ENCODE data around the gene NETO1.

Gene NETO1

DNA sequence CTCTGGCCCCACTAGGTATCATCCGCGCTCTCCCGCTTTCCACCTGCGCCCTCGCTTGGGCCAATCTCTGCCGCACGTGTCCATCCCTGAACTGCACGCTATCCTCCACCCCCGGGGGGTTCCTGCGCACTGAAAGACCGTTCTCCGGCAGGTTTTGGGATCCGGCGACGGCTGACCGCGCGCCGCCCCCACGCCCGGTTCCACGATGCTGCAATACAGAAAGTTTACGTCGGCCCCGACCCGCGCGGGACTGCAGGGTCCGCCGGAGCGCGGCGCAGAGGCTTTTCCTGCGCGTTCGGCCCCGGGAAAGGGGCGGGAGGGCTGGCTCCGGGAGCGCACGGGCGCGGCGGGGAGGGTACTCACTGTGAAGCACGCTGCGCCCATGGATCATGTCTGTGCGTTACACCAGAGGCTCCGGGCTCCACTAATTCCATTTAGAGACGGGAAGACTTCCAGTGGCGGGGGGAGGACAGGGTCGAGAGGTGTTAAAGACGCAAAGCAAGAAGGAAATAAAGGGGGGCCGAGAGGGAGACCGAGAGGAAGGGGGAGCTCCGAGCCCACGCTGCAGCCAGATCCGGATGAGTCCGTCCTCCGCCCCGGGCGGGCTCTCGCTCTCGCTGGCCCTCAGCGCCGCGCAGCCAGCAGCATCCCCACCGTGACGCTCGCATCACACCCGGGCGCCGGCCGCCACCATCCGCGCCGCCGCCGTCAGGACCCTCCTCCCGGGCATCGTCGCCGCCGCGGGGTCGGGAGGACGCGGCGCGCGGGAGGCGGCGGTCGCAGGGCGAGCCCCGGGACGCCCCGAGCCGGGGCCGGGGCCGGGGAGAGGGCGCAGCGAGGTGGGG lies 664 bp downstream of the NETO1 start:
- DNase-seq (ENCODE audit: low spot score): peak; percentile 11

DNA sequence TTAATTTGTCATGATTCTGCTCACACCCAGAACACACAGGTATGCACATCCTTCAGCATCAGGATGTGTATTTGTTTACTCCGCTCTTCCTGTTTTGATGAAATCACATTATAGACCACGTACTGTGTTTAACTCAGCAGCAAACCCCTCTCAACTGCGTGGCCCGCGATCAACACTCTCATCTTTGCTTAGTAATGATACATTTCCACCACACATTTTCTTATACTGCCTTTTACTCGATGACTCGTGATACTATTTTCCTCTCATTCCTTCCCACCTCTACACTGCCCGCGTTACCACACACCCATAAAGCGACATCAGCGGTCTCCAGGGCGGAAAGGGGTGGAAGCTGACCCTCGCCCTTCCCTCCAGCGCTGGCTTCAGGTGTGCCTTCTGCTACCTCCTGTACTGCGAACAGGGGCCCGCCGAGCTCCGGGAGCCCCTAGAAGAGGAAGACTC lies 1.3 kb downstream of the NETO1 start:
- CTCF ChIA-PET: no interaction called here
- DNase-seq (ENCODE audit: low spot score): no peak

More for the DNA sequence above, 664 bp downstream of the NETO1 start:
- no peak overlapping the region for H3K27ac ChIP-seq
- ChIA-PET CTCF (no interaction called here), POLR2A (ENCODE audit: low non-redundant PET) (no interaction called here)
- no peak for TF ChIP-seq CTCF (conservative IDR thresholded peaks at IDR 0.05; ENCODE audit: low read depth)

DNA sequence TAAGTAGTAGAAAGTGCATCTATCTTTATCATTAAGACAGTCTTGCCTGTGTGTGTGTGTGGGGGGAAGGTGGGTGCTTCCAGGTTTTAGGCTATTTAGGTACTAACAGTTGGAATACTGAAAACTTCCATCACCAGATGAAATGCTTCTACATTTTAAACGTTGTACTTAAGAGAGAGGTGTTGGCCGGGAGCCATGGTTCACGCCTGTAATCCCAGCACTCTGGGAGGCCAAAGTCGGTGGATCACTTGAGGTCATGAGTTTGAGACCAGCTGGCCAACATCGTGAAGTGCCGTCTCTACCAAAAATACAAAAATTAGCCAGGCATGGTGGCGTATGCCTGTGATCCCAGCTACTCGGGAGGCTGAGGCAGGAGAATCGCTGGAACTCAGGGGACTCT lies 4.0 kb downstream of the NETO1 start:
- CTCF ChIA-PET: no interaction called here
- POLR2A ChIA-PET (ENCODE audit: low non-redundant PET): no interaction called here
- H3K27ac ChIP-seq: no peak overlapping the region
- TF ChIP-seq CTCF (conservative IDR thresholded peaks at IDR 0.05; ENCODE audit: low read depth): no peak
- no peak for DNase-seq (ENCODE audit: low spot score)

More for the DNA sequence above, 1.3 kb downstream of the NETO1 start:
- no peak for TF ChIP-seq CTCF (conservative IDR thresholded peaks at IDR 0.05; ENCODE audit: low read depth)
- no peak overlapping the region for H3K27ac ChIP-seq
- POLR2A ChIA-PET (ENCODE audit: low non-redundant PET): no interaction called here

DNA sequence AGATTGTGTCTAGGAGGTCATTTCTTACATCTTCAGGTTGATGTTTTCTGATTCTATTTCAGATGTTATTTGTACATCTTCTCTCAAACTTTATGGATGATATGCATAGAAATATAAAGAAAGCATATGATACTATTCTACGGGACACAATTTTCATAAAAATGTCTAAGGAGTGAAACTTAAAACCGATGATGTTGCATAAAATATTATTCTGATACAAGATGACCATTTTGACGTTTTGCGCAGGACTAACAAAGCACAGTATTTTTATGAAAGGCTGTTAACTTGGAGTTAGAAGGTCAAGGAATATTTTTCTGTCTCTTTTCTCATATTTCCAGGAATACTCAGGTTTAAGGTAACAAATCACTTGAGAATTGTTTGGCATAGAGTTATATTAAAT lies 8.7 kb downstream of the NETO1 start:
- ChIA-PET POLR2A (ENCODE audit: low non-redundant PET) (no interaction called here), CTCF (interaction anchor here (0.6 kb wide), 1 partner anchor 785 kb away, joined by 3 read pairs; no protein-coding TSS in a partner anchor)
- DNase-seq (ENCODE audit: low spot score): no peak
- no peak for TF ChIP-seq CTCF (conservative IDR thresholded peaks at IDR 0.05; ENCODE audit: low read depth)
- H3K27ac ChIP-seq: no peak overlapping the region

DNA sequence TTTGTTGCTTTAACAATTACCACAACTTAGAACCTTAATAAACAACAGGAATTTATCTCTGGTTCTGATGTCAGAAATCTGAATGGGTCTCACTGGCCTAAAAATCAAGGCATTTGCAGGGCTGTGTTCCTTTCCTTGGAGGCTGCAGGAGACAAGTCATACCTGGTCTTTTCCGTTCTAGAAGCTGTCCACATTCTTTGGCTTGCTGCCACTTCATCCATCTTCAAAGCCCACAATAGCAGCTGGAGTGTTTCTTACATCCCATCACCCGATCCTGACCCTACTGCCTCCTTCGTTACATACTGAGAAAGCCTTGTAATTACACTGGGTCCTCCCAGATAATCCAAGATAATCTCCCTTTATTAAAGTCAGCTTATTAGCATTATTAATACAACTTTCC lies 18.1 kb downstream of the NETO1 start:
- POLR2A ChIA-PET (ENCODE audit: low non-redundant PET): no interaction called here
- TF ChIP-seq CTCF (conservative IDR thresholded peaks at IDR 0.05; ENCODE audit: low read depth): no peak
- no peak for DNase-seq (ENCODE audit: low spot score)

GRCh38 chr18:72848503-72849237 lies 19.1 kb downstream of the NETO1 start:
- no peak overlapping the region for H3K27ac ChIP-seq
- ChIA-PET CTCF (no interaction called here), POLR2A (ENCODE audit: low non-redundant PET) (no interaction called here)
- DNase-seq (ENCODE audit: low spot score): peak; percentile 67
- TF ChIP-seq CTCF (conservative IDR thresholded peaks at IDR 0.05; ENCODE audit: low read depth): no peak

More for the DNA sequence above, 18.1 kb downstream of the NETO1 start:
- no peak overlapping the region for H3K27ac ChIP-seq
- CTCF ChIA-PET: no interaction called here

Measured in RWPE1 (cell line).